ENCODE results near the gene NRCAM.

Gene NRCAM

DNA sequence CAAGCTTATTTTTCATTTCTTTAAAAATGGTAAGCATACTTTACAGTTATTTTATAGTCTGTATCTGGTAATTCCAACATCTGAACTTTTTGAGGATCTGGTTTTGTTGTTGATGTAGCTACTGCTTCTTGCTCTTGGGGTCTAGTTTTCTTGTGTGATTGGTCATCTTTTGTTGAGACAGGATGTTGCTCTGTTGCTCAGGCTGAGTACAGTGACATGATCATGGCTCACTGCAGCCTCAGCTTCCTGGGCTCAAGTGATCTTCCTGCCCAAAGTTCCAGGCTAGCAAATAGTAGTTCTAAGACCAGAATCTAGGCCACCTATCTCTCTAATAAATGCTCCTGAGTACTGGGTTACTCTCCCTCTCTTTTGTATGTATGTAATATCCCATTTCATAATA lies 75.7 kb downstream of the NRCAM start:
- no peak overlapping the region for H3K4me3 ChIP-seq (ENCODE audit: low read length)
- no peak overlapping the region for H3K9ac ChIP-seq (ENCODE audit: low read length)
- no peaks in the 10 kb centered on the region for H3F3A ChIP-seq (ENCODE audit: insufficient read depth, low read length)
- TF ChIP-seq EZH2 (optimal IDR thresholded peaks at IDR 0.05; ENCODE audit: low read depth, low read length) (no peak), EZH2phosphoT487 (IDR thresholded peaks at IDR 0.05; ENCODE audit: low read length) (no peak), CTCF (IDR thresholded peaks at IDR 0.05; ENCODE audit: low read length) (no peak)
- no peaks in the 10 kb centered on the region for H3K27me3 ChIP-seq (replicated peaks; ENCODE audit: insufficient read depth, low read length)
- no peak for DNase-seq
- no peaks in the 10 kb centered on the region for H3K79me2 ChIP-seq (ENCODE audit: low read length)
- H3K9me3 ChIP-seq (replicated peaks; ENCODE audit: insufficient read depth, low read length): no peaks in the 10 kb centered on the region
- H2AFZ ChIP-seq (ENCODE audit: low read length): no peak overlapping the region
- H3K4me1 ChIP-seq (ENCODE audit: low read length): no peaks in the 10 kb centered on the region
- H3K4me2 ChIP-seq (ENCODE audit: low read depth, low read length): no peak overlapping the region
- no peaks in the 10 kb centered on the region for H4K20me1 ChIP-seq (ENCODE audit: insufficient read depth, low read length)
- no peaks in the 10 kb centered on the region for H3K9me2 ChIP-seq (replicated peaks; ENCODE audit: insufficient read depth, low read length)
- no peak overlapping the region for H3K27ac ChIP-seq (ENCODE audit: low read length)
- no peaks in the 10 kb centered on the region for H3K36me3 ChIP-seq (replicated peaks; ENCODE audit: insufficient read depth, low read length)

DNA sequence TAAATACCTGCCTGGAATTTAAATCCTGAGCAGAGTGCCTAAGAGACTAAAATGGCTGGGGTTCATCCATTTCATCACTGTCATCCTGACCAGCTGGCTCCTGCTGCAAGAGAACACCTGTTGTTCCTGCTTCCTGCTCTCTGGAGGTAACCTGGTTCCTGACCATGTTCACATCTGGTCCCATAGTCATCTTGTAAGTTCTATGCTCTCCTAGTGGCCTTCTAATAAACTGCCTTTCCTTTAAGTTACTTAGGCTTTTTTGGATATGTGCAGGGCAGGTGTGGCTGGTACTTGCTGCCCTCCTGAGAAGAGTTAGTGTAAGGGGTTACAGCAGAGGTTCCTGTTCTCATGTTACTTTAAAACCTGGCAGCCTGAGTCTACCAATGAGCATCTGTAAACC lies 80.0 kb downstream of the NRCAM start:
- TF ChIP-seq EZH2 (optimal IDR thresholded peaks at IDR 0.05; ENCODE audit: low read depth, low read length) (no peak), EZH2phosphoT487 (IDR thresholded peaks at IDR 0.05; ENCODE audit: low read length) (no peak), CTCF (IDR thresholded peaks at IDR 0.05; ENCODE audit: low read length) (no peak)
- Histone ChIP-seq H3K79me2 (ENCODE audit: low read length) (no peaks in the 10 kb centered on the region), H3F3A (ENCODE audit: insufficient read depth, low read length) (no peaks in the 10 kb centered on the region), H3K9me2 (replicated peaks; ENCODE audit: insufficient read depth, low read length) (no peaks in the 10 kb centered on the region), H3K9ac (ENCODE audit: low read length) (no peak overlapping the region), H3K27me3 (replicated peaks; ENCODE audit: insufficient read depth, low read length) (no peaks in the 10 kb centered on the region), H3K36me3 (replicated peaks; ENCODE audit: insufficient read depth, low read length) (no peaks in the 10 kb centered on the region), H2AFZ (ENCODE audit: low read length) (no peak overlapping the region), H3K4me1 (ENCODE audit: low read length) (no peaks in the 10 kb centered on the region), H4K20me1 (ENCODE audit: insufficient read depth, low read length) (no peaks in the 10 kb centered on the region), H3K4me2 (ENCODE audit: low read depth, low read length) (no peak overlapping the region), H3K27ac (ENCODE audit: low read length) (no peak overlapping the region), H3K4me3 (ENCODE audit: low read length) (no peak overlapping the region), H3K9me3 (replicated peaks; ENCODE audit: insufficient read depth, low read length) (no peaks in the 10 kb centered on the region)
- DNase-seq: no peak

- Histone ChIP-seq H3K79me2 (ENCODE audit: low read length) (no peaks in the 10 kb centered on the region), H3K9me3 (replicated peaks; ENCODE audit: insufficient read depth, low read length) (no peaks in the 10 kb centered on the region), H3K4me3 (ENCODE audit: low read length) (no peak overlapping the region), H3K36me3 (replicated peaks; ENCODE audit: insufficient read depth, low read length) (no peaks in the 10 kb centered on the region), H4K20me1 (ENCODE audit: insufficient read depth, low read length) (no peaks in the 10 kb centered on the region), H3K4me1 (ENCODE audit: low read length) (no peaks in the 10 kb centered on the region), H2AFZ (ENCODE audit: low read length) (no peak overlapping the region), H3K9me2 (replicated peaks; ENCODE audit: insufficient read depth, low read length) (no peaks in the 10 kb centered on the region), H3K4me2 (ENCODE audit: low read depth, low read length) (no peak overlapping the region), H3K9ac (ENCODE audit: low read length) (no peak overlapping the region), H3F3A (ENCODE audit: insufficient read depth, low read length) (no peaks in the 10 kb centered on the region), H3K27me3 (replicated peaks; ENCODE audit: insufficient read depth, low read length) (no peaks in the 10 kb centered on the region), H3K27ac (ENCODE audit: low read length) (no peak overlapping the region)
- TF ChIP-seq EZH2 (optimal IDR thresholded peaks at IDR 0.05; ENCODE audit: low read depth, low read length) (no peak), CTCF (IDR thresholded peaks at IDR 0.05; ENCODE audit: low read length) (no peak), EZH2phosphoT487 (IDR thresholded peaks at IDR 0.05; ENCODE audit: low read length) (no peak)
- DNase-seq: no peak
Measured at GRCh38 chr7:108375668-108376067, 80.6 kb downstream of the NRCAM start.

Data from MM.1S (cell line).